Fibroblast of skin of right quadriceps (primary cell): Measurements from ENCODE around the gene LENG9.

Experiments
- DNase-seq: peaks from one replicate; pipeline ENCODE4 v3.0.0-alpha.2; 2013

The LENG9 gene

DNA sequence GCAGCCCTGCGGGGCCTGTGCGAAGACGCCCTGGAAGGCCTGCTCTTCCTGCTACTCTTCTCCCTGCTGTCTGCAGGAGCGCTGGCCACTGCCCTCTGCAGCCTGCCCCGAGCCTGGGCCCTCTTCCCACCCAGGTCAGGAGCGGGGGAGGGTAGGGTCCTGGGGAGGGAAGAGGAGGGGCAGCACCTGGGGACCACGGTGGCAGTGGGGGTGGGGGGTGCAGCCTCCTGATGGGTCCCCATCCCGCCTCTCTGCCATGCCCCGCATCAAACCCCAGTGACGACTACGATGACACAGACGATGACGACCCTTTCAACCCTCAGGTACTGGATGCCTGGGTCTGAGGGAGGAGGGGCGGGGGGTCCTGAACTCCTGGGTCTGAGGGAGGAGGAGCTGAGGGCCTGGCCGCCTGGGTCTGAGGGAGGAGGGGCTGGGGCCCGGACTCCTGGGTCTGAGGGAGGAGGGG is 28.0 kb downstream of the LENG9 start:
- no peak for DNase-seq

DNA sequence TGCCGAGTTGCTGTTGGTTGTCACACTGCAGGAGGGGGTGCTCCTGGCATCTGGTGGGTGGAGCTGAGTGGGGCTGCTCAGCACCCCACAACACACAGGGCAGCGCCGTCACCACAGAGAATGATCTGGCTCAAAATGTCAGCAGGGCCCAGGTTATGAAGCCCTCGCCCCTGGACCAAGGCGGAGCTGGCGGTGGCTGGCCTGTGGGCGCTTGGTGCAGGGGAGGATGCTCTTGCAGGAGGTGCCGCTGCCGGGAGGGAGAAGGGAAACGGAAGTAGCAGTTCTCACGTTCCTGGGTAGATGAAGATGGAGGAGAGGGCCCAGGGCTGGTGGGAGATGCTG is 28.7 kb downstream of the LENG9 start:
- no peak for DNase-seq

DNA sequence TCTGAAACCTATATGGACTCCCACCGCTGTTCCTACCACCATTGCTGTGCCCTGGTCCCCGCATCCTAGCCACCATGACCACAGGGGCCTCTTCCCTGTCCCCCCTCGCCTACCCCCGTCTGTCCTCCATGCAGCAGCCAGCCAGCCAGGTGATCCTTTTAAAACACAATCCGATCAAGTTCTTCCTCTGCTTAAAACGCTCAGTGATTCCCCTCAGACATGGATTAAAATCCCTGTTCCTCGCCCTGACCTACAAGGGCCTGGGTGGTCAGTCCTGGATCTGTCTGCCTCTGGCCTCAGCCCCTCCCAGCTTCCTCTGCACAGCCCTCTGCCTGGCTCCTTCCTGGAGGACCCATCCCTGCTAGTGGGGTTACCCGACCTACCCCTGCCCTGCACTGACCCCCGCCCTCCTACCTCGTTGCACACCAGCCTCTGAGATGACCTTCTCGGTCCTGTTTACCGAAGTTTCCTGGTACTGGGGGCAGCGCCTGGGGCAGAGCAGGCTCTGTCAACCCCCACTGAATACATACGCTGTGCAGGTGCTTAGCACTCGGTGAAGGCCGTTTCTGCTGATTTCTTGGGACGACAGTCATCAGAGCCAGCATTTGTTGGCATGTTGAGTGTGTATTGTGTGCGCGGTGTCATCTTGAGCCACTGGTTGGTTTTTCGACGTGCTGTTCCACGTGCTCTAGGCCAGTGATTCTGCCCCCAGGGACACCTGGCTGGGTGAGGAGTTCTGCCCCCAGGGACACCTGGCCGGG is 29.3 kb downstream of the LENG9 start:
- DNase-seq, result no peak

DNA sequence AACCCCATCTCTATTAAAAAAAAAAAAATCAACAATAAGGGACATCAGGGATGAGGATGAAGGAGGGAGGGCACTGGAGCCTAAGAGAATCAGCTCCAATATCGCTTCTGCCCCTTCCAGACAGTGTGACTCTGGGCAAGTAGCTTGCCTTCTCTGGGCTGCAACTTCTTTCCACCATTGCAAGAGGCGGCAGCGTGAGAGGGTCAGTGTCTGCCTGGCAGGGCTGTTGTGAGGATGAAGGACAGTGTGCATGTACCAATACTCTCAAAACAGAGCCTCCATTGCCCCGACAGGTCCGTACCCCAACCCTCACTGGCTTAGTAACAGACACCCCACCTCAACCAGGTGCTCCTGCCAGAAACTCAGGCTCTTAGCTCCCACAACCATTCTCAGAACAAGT is 29.9 kb downstream of the LENG9 start:
- no peak for DNase-seq

DNA sequence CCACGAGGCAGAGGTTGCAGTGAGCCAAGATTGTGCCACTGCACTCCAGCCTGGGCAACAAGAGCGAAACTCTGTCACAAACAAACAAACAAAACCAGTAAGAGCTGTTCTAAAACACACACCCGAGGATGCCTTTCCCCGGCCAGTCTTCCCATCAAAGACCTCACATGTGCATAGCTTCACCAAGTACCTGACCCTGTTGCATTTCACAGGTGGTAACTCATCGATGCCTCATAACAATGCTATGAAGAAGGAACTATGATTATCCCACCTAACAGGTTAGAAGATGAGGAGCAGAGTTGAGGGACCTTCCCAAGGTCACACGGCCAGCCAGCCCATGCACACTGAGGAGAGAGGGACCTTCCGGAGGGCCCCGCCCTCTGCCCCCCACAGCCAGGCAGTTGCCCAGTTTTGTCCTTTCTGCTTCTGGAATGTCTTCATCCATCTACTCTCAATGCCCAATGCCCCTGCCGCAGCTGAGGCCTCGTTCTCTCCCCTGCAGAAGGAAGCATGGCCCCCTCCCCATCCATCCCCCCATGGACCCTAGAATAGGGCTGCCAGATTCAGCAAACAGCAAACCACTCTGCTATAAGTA is 31.3 kb downstream of the LENG9 start:
- no peak for DNase-seq

DNA sequence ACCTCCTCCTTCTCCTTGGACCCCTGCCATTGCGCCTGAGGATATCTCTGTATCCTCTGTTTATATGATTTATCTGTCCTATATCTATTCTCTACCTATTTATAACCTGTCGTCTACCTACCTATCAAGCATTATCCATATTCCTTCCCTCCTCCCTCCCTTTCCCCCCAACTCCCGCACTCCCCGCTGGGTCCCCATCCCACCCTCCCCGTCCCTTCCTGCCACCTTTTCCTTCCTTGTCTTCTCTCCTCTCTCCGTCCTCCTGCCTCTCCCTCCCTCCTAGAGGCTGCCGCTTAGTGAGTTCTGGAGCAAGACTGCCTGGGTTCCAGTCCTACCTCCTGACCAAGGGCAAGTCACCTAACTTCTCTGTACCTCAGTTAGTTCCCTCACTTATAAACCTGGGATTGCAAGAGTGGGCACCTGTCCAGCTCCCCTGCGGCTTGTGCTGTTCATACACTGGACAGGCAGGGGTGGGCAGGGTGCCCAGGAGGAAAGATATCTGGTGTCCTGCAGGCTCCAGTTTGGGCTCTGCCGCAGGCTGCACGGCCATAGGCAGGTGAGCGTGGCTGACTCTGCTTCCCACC is 32.2 kb downstream of the LENG9 start:
- no peak for DNase-seq

DNA sequence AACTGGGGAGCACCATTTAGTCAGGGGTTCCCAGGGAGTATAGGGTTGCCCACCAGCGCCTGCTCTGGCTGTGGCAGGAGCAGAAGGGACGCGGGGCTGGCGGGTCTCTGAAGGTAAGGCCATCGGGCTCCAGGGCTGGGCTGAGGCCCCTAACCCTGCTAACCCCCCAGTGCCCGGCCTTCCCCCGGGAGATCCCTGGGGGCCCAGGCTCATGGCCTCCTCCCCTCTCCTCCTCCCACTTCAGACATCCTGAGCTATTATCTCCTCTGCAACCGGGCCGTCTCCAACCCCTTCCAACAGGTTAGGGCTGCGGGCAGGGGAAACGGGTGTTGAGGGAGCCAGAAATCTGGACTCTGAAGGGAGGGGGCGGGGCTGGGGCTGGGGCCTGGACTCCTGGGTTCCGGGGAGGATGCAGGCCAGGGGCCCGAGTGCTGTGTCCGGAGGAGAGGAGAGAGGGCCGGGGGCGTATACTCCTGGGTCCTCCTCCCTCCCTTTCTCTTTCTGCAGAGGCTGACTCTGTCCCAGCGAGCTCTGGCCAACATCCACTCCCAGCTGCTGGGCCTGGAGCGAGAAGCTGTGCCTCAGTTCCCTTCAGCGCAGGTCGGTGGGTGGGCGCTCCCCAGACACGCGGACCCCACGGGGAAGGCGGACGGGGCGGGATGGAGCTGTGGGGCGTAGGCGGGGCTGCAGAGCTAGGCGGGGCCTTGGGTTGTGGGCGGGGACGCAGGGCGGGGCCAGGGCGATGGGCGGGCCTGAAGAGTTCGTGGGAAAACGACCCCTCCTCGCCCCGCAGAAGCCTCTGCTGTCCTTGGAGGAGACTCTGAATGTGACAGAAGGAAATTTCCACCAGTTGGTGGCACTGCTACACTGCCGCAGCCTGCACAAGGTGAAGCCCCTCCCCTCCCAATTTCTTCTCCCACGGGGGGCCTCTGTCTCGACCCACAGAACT is 33.0 kb downstream of the LENG9 start:
- DNase-seq, result no peak

DNA sequence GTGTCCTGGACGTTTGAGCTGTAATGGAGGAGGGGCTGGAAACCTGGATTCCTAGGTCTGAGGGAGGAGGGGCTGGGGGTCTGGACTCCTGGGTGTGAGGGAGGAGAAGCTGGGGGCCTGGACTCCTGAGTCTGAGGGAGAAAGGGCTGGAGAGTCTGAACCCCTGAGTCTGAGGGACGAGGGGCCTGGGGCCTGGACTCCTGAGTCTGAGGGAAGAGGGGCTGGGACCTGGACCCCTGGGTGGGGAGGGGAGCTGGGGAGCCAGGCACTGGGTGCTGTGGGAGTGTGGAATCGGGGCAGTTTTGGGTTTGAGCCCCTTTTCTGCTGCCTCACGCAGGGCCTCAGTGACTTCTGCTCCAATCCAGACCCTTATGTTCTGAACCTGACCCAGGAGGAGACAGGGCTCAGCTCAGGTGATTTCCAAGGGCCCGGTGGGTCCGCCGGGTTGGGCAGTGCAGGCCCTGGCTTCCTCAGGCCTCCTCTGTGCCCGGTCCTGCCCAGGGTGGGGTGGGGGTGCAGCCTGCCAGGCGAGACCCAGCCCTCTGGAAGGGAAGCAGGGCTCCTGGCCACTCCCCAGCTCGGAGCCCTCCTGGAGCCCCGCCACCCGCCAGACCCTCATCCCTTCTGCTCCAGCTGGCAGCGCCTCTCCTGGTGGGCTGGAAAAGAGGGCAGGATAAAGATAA is 33.9 kb downstream of the LENG9 start:
- DNase-seq, result no peak

DNA sequence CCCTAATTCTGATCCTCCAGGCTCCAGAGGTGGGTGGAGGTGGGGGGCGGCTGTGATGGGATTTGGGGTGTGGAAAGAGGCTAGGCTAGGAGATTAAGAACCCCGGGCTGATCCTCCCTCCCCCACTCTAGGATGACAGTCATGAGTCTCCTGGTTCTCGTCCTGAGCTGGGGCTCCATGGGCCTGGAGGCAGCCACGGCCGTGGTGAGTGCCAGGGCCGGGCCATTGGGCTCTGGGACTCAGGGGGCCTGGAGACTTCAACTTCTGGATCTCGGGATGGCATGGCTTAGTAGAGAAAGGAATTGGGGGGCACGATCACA is 34.4 kb downstream of the LENG9 start:
- no peak for DNase-seq

DNA sequence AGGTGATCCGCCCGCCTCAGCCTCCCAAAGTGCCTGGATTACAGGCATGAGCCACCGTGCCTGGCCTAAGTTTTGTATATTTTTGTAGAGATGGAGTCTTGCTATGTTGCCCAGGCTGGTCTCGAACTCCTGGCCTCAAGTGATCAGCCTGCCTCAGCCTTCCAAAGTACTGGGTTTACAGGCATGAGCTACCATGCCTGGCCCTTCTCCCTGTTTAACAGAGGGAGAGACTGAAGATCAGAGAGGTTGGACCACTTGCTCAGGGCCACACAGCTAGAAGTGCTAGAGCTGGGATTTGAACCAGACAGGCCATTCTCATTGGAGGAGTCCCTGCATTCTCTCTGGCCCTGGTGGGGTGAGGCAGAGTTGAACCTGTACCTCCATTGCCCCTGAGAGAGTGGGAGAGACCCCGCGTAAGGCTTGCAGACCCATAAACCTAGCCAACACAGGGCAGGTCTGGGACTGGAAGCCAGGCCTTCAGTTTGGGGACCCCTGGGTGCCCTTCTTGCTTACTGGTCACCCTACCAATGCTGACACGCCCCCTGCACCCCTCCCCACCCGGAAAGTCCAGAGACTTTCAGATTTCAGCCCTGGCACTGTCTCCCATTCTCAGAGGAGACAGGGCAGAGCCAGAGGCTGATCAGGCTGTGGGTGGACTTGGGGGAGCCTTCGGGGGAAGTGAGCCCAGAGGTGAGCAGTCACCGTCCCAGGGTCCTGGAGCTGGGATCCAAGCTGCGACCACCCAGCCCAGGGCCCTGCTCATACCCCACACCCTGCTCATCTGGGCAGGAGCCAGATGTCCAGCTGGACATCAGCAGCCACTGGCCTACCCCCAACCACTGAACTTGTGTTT is 35.0 kb downstream of the LENG9 start:
- no peak for DNase-seq

DNA sequence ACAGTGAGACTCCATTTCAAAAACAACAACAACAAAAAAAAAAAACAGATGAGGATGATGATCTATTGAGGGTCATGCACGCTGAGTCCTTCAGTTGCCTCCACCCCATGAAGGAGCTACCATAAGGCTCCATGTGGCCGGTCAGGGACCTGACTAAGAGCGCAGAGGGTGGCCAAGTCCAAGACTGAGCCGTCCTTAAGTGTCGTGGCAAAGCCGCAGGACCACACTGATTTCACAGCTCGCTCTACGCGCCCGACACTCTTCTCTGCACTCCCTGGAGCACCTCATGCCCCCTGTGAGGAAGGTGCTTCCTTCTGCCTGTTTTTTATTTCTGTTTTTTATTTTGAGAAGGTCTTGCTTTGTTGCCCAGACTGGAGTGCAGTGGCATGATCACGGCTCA is 36.0 kb downstream of the LENG9 start:
- DNase-seq, result no peak

DNA sequence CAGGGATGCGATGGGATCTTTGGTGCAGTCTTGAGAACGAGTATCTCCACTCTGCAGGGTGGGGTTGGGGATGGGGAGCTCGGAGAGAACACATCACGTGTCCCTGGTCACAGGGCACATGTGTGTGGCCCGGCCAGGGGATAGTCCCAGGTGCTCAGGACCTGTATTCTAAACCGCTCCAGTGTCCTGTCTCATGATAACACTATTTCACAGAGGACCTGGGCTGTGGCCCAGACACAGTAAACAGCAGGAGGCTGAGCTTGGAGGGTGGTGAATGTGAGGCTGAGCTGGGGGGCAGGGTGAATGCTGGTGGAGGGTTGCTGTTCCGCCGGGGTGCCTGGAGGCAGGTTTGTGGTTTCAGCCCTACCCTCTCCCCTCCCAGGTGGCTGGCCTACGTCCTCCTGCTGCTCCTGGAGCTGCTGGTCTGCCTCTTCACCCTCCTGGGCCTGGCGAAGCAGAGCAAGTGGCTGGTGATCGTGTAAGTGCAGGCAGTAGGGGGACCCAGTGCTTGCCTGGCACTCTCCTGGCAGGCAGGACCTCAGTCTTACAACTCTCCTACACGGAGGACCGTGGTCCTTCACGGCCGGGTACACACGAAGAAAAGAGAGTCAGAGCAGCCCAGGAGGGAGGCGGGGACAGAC is 37.2 kb downstream of the LENG9 start:
- no peak for DNase-seq

DNA sequence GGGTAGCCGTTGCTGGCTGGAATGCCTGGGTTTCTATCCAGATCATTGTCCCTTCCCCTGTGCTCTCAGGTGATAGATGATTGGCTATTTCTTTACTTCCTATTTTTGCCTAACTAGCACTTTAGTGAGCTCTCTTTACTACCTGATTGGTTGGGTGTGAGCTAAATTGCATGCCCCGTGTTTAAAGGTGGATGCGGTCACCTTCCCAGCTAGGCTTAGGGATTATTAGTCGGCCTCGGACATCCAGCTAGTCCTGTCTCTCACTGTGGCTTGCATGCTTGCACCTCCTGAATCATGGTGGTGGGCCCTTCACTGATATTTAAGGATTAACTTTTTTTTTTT is 38.2 kb downstream of the LENG9 start:
- no peak for DNase-seq

DNA sequence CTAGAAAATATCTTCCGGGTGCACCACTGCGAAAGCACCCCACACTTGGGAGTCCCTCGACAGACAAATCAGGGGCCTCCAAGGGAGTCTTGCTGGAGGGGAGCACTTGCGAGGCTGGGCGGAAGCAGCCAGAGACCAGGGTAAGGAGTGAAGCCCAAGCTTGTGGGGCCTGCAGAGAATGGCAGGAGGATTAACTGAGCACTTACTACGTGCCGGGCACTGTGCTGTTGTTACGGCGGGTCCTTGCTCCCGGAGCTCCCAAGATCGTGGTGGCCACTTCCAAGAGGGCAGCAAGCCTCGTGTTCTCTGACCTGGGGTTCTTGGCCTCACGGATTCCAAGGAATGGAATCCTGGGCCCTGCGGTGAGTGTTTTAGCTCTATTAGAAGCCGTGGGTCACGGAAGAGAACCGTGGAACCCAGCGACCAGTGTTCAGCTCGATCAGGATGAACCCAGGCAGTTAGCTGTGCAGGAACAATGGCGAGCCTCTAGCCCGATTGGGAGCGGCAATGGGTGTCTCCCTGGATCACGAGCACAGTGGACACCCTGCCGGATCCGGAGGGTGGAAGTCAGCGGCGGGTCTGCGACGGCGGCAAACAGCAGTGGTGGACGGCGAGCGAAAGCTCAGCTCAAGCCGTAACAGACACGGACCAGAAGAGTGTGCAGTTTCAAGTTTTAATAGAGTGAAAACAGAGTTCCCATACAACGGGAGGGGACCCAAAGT is 38.8 kb downstream of the LENG9 start:
- DNase-seq, result no peak

DNA sequence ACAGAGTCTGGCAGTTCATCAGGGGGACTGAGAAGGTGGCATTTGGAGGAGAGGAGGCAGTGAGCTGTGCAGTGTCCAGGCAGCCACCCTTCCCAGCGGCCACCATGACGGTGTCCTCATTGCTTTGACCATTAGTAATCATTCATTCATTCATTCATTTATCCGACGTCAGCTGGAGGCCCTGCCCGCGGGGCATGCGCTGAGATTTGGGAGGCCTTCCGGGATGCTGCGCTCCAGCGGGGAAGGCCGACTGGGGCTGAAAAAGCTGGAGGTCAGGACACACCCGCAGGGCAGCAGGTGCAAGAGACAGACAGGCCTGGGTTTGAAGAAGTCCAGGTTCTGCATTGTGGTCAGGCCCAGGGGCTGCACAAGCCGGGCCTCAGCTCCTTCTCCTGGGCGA is 39.4 kb downstream of the LENG9 start:
- no peak for DNase-seq

DNA sequence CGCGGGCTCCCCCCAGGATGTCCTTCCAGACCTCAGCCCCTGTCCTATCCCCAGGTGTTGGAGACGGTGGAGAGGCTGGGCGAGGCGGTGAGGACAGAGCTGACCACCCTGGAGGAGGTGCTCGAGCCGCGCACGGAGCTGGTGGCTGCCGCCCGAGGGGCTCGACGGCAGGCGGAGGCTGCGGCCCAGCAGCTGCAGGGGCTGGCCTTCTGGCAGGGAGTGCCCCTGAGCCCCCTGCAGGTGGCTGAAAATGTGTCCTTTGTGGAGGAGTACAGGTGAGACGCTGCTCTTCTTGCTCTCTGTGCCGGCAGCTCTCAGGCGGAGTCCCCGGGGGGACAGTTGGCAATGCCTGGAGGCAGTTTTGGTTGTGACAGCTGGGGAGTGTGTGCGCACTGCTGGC is 41.4 kb downstream of the LENG9 start:
- DNase-seq, result no peak

DNA sequence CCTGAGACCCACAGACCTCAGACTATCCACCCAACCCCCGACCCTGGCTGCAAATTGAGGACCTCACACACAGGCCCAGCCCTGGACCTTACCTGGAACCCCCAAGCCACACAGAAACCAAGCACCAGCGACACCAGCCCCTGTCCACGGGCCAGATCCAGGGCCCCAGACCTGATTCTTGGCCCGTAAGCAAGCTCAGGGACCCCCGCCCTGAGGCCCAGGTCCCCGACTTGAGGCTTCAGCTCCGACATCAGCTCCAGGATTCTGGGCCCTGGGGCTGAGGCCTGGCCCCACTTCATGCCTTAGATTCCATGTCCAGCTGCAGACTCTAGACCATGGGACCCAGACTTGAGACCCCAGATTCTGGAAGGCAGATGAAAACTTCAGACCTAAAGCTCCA is 42.1 kb downstream of the LENG9 start:
- no peak for DNase-seq

DNA sequence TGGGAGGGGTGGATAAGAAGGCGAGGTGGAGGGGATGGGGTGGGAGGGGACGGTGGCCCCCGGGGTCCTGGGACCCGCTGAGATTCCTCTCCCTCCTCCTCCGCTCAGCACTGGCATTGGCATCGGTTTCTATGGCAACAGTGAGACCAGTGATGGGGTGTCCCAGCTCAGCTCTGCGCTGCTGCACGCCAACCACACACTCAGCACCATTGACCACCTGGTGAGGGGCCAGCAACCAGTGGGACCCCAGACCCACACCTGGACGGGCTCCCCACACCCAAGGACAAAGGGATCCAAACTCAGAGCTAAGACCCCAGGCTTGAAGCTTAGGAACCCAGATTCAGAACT is 42.4 kb downstream of the LENG9 start:
- no peak for DNase-seq

DNA sequence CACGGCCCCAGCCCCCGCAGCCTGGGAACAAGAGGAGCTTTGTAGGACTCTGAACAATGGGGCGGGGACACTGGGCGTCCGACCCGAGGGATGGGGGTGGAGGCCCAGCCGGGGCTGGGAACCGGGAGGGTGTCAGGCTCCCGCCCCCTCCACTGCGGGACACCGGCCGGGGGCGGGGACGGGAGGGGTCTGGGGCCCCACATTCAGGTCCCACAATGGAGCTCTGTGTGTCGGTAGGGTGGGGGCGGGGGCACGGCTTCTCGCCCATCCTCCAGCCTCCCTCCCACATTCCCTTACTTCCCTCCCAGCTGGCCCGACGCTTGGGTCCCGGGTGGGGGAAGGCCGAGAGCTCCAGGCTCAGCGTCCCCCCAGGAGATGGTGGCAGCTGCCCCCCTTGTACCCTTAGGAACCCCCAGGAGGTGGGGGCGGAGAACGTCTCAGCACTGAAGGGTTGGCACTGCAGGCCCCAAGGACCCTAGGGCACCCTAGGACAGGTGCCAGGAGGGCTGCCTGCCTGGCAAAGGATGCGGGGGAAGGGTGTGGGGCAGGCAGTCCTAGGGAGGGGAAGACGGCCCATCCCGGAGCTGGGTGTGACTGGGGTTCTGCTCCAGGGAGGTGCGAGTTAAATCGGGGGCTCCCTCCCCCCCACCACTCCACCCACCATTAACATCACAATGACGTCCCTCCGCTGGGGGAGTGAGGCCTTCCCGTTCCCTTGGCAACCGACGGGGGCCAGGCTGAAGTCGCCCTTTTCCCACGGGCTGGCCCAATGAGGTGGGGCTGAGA is 43.0 kb downstream of the LENG9 start:
- no peak for DNase-seq

DNA sequence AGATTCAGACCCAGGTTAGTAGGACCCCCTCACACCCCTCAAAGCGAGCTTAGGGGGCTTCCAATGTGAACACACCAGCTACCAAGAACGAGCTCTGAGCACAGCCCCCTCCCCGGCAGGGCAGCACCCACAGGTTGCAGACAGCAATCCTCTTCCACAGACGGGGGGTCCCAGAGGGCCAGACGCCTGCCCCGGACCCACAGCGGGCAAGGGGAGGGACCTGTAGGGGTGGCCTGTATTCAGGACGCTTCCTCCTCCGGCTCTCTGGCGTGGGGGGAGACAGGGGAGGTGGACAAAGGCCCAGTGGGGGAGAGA is 43.6 kb downstream of the LENG9 start:
- no peak for DNase-seq
